Camera-type eye (tissue), 1 donor: ENCODE measurements around the gene RTP4. TPM values are rescaled to one million over a fixed set of nuclear protein-coding genes. Genes with fewer than 3 reads are reported as not detected.

ENCODE experiments used
- total RNA-seq: library from RNA; depleted of rRNA; stranded (reverse); fragments of >200 nt; gene quantifications from one replicate; pipeline ENCODE4 v1.2.3, GENCODE V29; 2014

RTP4 gene, protein sequence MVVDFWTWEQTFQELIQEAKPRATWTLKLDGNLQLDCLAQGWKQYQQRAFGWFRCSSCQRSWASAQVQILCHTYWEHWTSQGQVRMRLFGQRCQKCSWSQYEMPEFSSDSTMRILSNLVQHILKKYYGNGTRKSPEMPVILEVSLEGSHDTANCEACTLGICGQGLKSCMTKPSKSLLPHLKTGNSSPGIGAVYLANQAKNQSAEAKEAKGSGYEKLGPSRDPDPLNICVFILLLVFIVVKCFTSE
- total RNA-seq, result 0.38 TPM

DNA sequence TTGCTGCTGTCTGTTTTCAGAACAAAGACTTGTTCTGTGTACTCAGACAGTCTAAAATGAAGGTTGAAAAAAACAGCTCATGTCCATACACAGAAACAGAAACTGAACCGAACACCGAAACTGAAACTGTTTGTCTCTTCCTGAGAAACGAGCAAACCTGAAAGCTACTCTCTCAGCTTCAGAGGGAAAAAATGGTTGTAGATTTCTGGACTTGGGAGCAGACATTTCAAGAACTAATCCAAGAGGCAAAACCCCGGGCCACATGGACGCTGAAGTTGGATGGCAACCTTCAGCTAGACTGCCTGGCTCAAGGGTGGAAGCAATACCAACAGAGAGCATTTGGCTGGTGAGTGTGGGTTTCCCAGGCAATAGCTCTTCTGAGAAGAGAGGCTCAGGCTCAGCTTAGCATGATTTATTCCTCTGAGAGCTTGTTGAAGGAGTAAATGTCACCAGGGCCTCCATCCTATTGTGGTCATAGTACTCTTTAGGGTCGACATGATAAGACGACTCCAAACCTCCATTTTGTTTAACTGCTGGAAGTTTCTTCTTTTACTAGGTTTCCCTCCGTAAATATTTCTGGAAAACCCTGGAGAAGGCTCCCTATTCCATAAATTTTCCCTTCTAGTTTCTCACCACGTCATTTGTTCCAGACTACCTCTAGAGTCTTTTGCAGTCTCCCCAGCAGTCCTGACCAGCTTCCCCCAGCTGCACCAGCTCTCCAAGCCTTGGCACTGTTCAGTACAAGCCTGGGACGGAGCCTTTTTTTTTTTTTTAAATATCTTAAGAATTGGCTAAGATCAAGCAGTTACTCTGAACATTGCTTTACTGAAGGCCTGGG, at the start of gene RTP4:
RTP4 (plus strand) TSS at position 135 of the 838 bp plus-strand sequence; CDS start at position 192, 57 bp downstream.

Other genes starting within 250 kb of the RTP4 start
- 7.1 TPM for gene RPL39L, start 228.9 kb upstream of the RTP4 start, total RNA-seq
- gene RTP1, start 170.9 kb upstream of the RTP4 start, total RNA-seq, result not detected
- 5.6 TPM for gene MASP1, start 76.6 kb upstream of the RTP4 start, total RNA-seq